ENCODE measurements around the gene PTBP2. TPM values are rescaled to one million over a fixed set of nuclear protein-coding genes. Genes with fewer than 3 reads are reported as not detected.

PTBP2 gene
- total RNA-seq, 2 donors from 2014 or later = 5.9 to 15.3 TPM

DNA sequence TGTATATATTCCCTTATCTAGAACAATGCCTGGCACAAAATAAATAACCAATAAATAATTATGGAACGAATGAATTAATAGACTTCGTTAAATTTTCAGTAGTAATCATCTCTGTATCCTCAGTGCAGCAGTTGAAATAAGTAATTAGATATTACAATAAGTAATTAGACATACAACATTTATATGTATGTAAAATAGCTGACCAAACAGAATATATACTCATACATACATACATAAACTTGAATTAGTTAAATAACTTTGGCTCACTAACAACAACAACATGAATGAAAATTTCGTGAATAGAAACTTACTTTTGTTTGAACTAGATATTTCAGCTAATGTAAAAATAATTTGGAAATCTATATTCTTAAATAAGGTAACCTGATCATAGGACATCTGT is 14.6 kb upstream of the PTBP2 start:
- H3K36me3 ChIP-seq (replicated peaks in 1 of 2; ENCODE audit: insufficient read depth in 1 of 2, low read depth in 2 of 2) = no peaks in the 10 kb centered on the region
- no peaks in the 10 kb centered on the region for H3K9me3 ChIP-seq
- DNase-seq = no peak
- H3K27me3 ChIP-seq = no peaks in the 10 kb centered on the region
- no peak for ATAC-seq
- intact Hi-C loops (cut with DNase I) = no loop called here
- H3K27ac ChIP-seq = no peak overlapping the region
- WGBS, 2 donors = 64 to 69% methylated on average over 3 of the region's 3 CpGs
- TF ChIP-seq CTCF (IDR thresholded peaks at IDR 0.05) (no peak), POLR2A (IDR thresholded peaks at IDR 0.05) (no peak)
- no peak overlapping the region for H3K4me3 ChIP-seq
- no peaks in the 10 kb centered on the region for H3K4me1 ChIP-seq

DNA sequence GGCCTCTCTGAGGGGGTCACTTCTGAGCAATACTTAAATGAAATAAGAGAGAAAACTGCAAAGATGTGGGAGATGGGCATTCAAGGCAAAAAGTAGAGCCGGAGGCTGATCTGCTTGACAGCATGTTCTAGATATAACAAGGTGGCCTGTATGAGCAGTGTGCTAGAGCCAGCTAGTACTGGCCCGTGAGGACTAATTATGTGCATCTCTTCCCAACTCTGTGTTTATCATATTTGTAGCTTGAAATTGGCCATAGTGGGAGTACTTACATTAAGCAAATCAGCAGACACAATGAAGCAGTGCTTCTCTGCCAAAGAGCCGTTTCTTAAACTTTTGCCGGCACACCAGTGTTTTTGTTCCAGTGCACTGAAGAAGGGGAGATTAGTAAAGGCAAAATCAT is 13.1 kb upstream of the PTBP2 start:
- 80 to 86% methylated on average over 4 of the region's 4 CpGs for WGBS, 2 donors
- Histone ChIP-seq H3K9me3 (no peaks in the 10 kb centered on the region), H3K4me3 (no peak overlapping the region), H3K36me3 (replicated peaks in 1 of 2; ENCODE audit: insufficient read depth in 1 of 2, low read depth in 2 of 2) (no peaks in the 10 kb centered on the region), H3K27me3 (no peaks in the 10 kb centered on the region), H3K27ac (no peak overlapping the region), H3K4me1 (no peaks in the 10 kb centered on the region)
- intact Hi-C loops (cut with DNase I) = no loop called here
- DNase-seq (no peak), ATAC-seq (no peak)
- TF ChIP-seq CTCF (IDR thresholded peaks at IDR 0.05) (no peak), POLR2A (IDR thresholded peaks at IDR 0.05) (no peak)

DNA sequence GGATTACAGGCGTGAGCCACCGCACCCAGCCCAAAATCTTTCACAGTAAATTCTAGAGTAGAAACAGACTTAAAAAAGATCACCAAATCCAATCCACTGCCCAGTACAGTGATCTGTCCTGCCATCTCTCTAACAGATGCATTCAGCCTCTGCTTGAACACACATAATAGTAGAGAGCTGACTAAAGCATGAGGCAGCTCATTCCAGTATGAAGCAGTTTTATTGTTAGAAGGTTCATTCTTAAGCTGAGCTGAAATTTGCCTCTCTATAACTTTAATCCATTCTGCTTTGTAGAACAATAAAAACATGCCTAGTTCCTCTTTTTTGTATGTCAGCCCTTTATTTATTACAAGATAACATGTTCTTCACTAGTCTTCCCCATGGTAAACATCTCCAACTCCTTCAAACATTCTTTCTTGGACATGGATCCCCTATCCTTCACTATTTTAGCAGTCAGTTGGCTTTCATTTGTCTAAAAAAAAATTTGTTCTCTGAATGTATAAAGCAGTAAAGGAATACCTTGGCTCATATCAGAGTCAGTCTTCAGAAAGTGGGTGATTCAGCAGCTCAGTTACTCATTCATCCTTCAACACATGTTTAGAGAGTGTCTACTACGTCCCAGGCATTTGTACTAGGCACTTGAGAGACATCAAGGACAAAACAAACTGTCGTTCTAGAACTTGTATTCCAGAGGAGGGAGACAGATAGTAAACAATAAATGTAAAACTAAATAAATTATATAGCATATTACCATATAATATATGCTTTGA is 10.7 kb upstream of the PTBP2 start:
- Histone ChIP-seq H3K36me3 (replicated peaks in 1 of 2; ENCODE audit: insufficient read depth in 1 of 2, low read depth in 2 of 2) (no peaks in the 10 kb centered on the region), H3K9me3 (no peaks in the 10 kb centered on the region), H3K4me1 (no peaks in the 10 kb centered on the region), H3K4me3 (no peak overlapping the region), H3K27ac (no peak overlapping the region), H3K27me3 (no peaks in the 10 kb centered on the region)
- intact Hi-C loops (cut with DNase I) = no loop called here
- no peak for TF ChIP-seq POLR2A (IDR thresholded peaks at IDR 0.05)
- TF ChIP-seq CTCF (IDR thresholded peaks at IDR 0.05) = no peak
- WGBS, 2 donors = 78 to 82% methylated on average over 4 of the region's 4 CpGs
- DNase-seq (no peak), ATAC-seq (no peak)

DNA sequence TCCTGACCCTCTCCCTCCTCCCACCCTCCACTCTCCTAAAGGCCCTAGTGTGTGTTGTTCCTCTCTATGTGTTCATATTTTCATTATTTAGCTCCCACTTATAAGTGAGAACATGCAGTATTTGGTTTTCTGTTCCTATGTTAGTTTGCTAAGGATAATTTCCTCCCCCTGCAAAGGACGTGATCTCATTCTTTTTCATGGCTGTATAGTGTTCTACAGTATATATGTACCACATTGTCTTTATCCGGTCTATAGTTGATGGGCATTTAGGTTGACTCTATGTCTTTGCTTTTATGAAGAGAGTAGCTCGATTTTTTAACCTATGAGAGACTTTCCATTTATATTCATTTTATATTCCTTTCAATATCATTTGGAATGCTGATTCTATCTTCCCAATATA is 7.9 kb upstream of the PTBP2 start:
- intact Hi-C loops (cut with DNase I) = no loop called here
- H3K4me3 ChIP-seq = no peak overlapping the region
- no peak overlapping the region for H3K27ac ChIP-seq
- H3K4me1 ChIP-seq = no peaks in the 10 kb centered on the region
- no peaks in the 10 kb centered on the region for H3K36me3 ChIP-seq (replicated peaks in 1 of 2; ENCODE audit: insufficient read depth in 1 of 2, low read depth in 2 of 2)
- WGBS, 2 donors = 64 to 77% methylated on average over 3 of the region's 3 CpGs
- H3K9me3 ChIP-seq = no peaks in the 10 kb centered on the region
- no peak for TF ChIP-seq CTCF (IDR thresholded peaks at IDR 0.05)
- no peak for ATAC-seq
- no peaks in the 10 kb centered on the region for H3K27me3 ChIP-seq
- no peak for DNase-seq

- WGBS, 2 donors = 39 to 60% methylated on average over 2 of the region's 2 CpGs
- Histone ChIP-seq H3K27ac (no peak overlapping the region), H3K4me1 (no peaks in the 10 kb centered on the region), H3K36me3 (replicated peaks in 1 of 2; ENCODE audit: insufficient read depth in 1 of 2, low read depth in 2 of 2) (no peaks in the 10 kb centered on the region), H3K9me3 (no peaks in the 10 kb centered on the region), H3K4me3 (no peak overlapping the region), H3K27me3 (no peaks in the 10 kb centered on the region)
- intact Hi-C loops (cut with DNase I) = no loop called here
- DNase-seq (no peak), ATAC-seq (no peak)
- no peak for TF ChIP-seq CTCF (IDR thresholded peaks at IDR 0.05)
- TF ChIP-seq POLR2A (IDR thresholded peaks at IDR 0.05) = no peak
Observed at GRCh38 chr1:96714881-96715280, 6.7 kb upstream of the PTBP2 start.

All from body of pancreas (tissue), 4 donors.